Mesothelial cell of epicardium (in vitro differentiated cells): Measurements from ENCODE around the gene TNS4. TPM values are rescaled to one million over a fixed set of nuclear protein-coding genes. Genes with fewer than 3 reads are reported as not detected.
A peak's percentile ranks its signal among the peaks of the same experiment; 100 is the strongest.

Source experiments
- DNase-seq, 2 experiments: peaks; one replicate each; pipeline ENCODE4 v3.0.0; 2021; ENCODE audit warnings: low spot score in 2 of 2; ENCODE audit not compliant: unreplicated experiment in 2 of 2
- H3K27ac Mint-ChIP-seq: 2 replicates; pipeline ENCODE4 v1.8.0; 2021; ENCODE audit warnings: mixed read lengths
- H3K27me3 Mint-ChIP-seq: 2 replicates; pipeline ENCODE4 v1.8.0; 2021; ENCODE audit warnings: low read depth, mixed read lengths
- H3K36me3 Mint-ChIP-seq: 2 replicates; pipeline ENCODE4 v1.8.0; 2021; ENCODE audit warnings: mixed read lengths
- H3K4me1 Mint-ChIP-seq: 2 replicates; pipeline ENCODE4 v1.8.0; 2021; ENCODE audit warnings: mixed read lengths
- H3K4me3 Mint-ChIP-seq: 2 replicates; pipeline ENCODE4 v1.8.0; 2021; ENCODE audit warnings: mild to moderate bottlenecking, moderate library complexity, mixed read lengths
- H3K9me3 Mint-ChIP-seq: 2 replicates; pipeline ENCODE4 v1.8.0; 2021; ENCODE audit warnings: mixed read lengths
- CTCF ChIP-seq: fragments of 200-600 bp; sonication (generic); IDR thresholded peaks from one replicate; pipeline ENCODE4 v1.5.0; 2021; ENCODE audit warnings: antibody characterized with exemption; ENCODE audit not compliant: unreplicated experiment
- total RNA-seq: library from RNA; stranded (reverse); gene quantifications from 3 replicates; pipeline ENCODE4 v1.2.1, GENCODE V29; 2021

Gene TNS4
- total RNA-seq, 1 donor from 2014 or later, result not detected

- Mint-ChIP-seq H3K36me3 (no peaks in the 10 kb centered on the region), H3K27me3 (no peaks in the 10 kb centered on the region), H3K9me3 (peaks cover 8% of the 10 kb centered on the region), H3K27ac (peak overlapping the region; percentile 94), H3K4me3 (no peak overlapping the region), H3K4me1 (peaks cover 23% of the 10 kb centered on the region)
- peak in 1 of 2 experiments; percentile 61 for DNase-seq
- no peak for TF ChIP-seq CTCF
Measured at GRCh38 chr17:40470932-40471828, 30.2 kb downstream of the TNS4 start.

- H3K27me3 Mint-ChIP-seq, result no peaks in the 10 kb centered on the region
- H3K4me3 Mint-ChIP-seq, result no peak overlapping the region
- no peak for TF ChIP-seq CTCF
- H3K27ac Mint-ChIP-seq, result no peak overlapping the region
- DNase-seq, result no peak
- H3K36me3 Mint-ChIP-seq, result no peaks in the 10 kb centered on the region
- peaks cover 8% of the 10 kb centered on the region for H3K9me3 Mint-ChIP-seq
- H3K4me1 Mint-ChIP-seq, result peaks cover 16% of the 10 kb centered on the region
Measured at GRCh38 chr17:40469805-40470675, 31.4 kb downstream of the TNS4 start.

- Mint-ChIP-seq H3K4me3 (no peak overlapping the region), H3K4me1 (peaks cover 20% of the 10 kb centered on the region), H3K36me3 (no peaks in the 10 kb centered on the region), H3K27ac (no peak overlapping the region), H3K27me3 (no peaks in the 10 kb centered on the region), H3K9me3 (peaks cover 8% of the 10 kb centered on the region)
- DNase-seq, result no peak
- no peak for TF ChIP-seq CTCF
Measured at GRCh38 chr17:40468560-40468959, 32.9 kb downstream of the TNS4 start.

GRCh38 chr17:40467281-40467867 is 34.0 kb downstream of the TNS4 start:
- TF ChIP-seq CTCF, result no peak
- Mint-ChIP-seq H3K27ac (no peak overlapping the region), H3K4me3 (no peak overlapping the region), H3K4me1 (peaks cover 31% of the 10 kb centered on the region), H3K27me3 (no peaks in the 10 kb centered on the region), H3K9me3 (peaks cover 2% of the 10 kb centered on the region), H3K36me3 (no peaks in the 10 kb centered on the region)
- DNase-seq, result no peak

GRCh38 chr17:40466298-40466971 is 35.0 kb downstream of the TNS4 start:
- TF ChIP-seq CTCF, result no peak
- Mint-ChIP-seq H3K36me3 (no peaks in the 10 kb centered on the region), H3K4me1 (peaks cover 37% of the 10 kb centered on the region), H3K27me3 (no peaks in the 10 kb centered on the region), H3K4me3 (no peak overlapping the region), H3K27ac (no peak overlapping the region), H3K9me3 (no peaks in the 10 kb centered on the region)
- DNase-seq, result no peak
